Measurements from ENCODE around the gene LMAN1L. TPM values are rescaled to one million over a fixed set of nuclear protein-coding genes. Genes with fewer than 3 reads are reported as not detected.
A peak's percentile ranks its signal among the peaks of the same experiment; 100 is the strongest.

Gene LMAN1L
- total RNA-seq, 1 donor from 2014 or later: 2.2 TPM

DNA sequence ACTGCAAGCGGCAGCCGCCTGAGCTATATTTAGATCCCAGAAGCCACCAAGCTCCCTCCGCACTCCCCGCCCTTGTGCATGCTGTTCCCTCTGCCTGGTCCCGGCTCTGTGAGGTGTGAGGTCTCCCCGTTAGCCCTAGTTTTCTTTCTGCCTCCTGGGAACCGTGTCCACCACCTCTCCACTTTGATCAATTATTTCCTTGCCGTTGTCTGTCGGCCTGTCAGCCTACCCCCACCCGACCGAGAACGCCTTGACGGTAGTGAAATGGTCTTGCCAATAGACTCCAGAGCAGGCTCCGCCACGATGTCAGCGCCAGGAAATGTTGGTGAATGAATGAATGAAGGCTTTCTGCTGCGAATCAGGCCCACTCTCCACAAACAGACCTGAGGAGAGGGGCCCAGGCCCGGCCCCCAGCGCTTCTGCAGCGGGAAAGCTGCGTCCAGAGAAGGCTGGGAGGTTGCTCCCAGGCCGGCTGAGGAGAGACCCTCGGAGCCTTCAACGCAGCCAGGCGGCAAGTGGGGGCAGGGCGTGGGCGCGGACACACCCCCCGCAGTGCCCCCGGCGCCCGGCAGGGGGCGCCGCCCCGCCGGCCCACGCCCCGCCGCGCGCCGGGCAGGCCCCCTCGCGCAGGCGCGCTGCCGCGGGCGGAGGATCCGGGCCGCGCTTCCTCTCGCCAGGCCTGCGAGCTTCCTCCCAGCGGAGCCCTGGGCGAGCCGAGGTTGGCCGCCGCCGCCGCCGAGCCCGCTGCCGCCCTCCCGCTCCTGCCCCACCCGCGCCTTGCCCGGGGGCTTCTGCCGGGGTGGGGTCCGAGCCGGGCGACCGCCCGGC is 31.0 kb upstream of the LMAN1L start, which contains the start of gene CSK:
TSS of gene CSK (plus strand) at position 650 of the 828 bp plus-strand sequence. CDS start 16,218 bp downstream, outside the sequence.
- Mint-ChIP-seq H3K27me3 (no peaks in the 10 kb centered on the region), H3K4me1 (peaks cover 81% of the 10 kb centered on the region), H3K36me3 (ENCODE audit: low read depth) (peaks cover 40% of the 10 kb centered on the region), H3K4me3 (peak within 1 kb of the TSS; percentile 94), H3K27ac (peak within 1 kb of the TSS; percentile 99), H3K9me3 (no peaks in the 10 kb centered on the region)
- ChIA-PET CTCF (interaction anchor here (1.0 to 18.7 kb wide), 4 partner anchors 10 to 120 kb away, joined by 3 to 1146 read pairs (median 68); no protein-coding TSS in a partner anchor), POLR2A (interaction anchor here (0.6 to 32.5 kb wide), 12 partner anchors 2 to 397 kb away, joined by 3 to 2569 read pairs (median 4); partner anchors contain the start of genes CLK3, CSK, EDC3 and ULK3)
- ATAC-seq (ENCODE audit: low read depth) (peak; percentile 42), DNase-seq (peak; percentile 90)
- intact Hi-C loops (cut with micrococcal nuclease): loop anchor here (1.0 to 5.0 kb wide), 3 partner anchors 10 to 789 kb away; partner anchors contain the start of genes PML and STOML1
- TF ChIP-seq CTCF (IDR thresholded peaks at IDR 0.05): no peak

DNA sequence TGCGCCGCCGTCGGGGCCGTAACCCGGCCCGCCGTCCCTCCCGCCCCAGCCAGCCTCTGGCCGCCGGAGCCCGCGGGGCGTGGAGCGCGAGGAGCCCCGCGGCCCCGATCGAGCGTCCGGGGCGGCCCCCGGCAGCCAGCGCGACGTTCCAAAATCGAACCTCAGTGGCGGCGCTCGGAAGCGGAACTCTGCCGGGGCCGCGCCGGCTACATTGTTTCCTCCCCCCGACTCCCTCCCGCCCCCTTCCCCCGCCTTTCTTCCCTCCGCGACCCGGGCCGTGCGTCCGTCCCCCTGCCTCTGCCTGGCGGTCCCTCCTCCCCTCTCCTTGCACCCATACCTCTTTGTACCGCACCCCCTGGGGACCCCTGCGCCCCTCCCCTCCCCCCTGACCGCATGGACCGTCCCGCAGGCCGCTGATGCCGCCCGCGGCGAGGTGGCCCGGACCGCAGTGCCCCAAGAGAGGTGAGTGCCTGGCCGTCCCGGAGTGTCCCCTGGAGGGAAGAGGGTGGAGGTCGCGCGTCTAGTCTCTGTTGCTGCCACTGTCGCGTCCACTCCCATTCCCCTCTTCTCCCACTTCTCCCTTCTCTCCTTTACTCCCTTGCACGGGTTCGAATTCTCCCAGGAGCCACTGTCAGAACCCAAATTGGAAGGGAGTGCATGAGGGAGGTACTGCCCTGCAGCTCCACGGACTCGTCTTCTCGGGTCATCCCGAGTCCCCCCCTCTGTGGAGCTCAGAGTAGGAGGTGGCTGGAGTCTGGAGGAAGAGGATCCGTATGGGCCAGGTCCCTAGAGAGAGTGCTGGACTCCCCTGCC is 30.2 kb upstream of the LMAN1L start:
- Mint-ChIP-seq H3K4me3 (peak overlapping the region; percentile 94), H3K36me3 (ENCODE audit: low read depth) (peaks cover 44% of the 10 kb centered on the region), H3K4me1 (peaks cover 81% of the 10 kb centered on the region), H3K27me3 (no peaks in the 10 kb centered on the region), H3K27ac (peak overlapping the region; percentile 99), H3K9me3 (no peaks in the 10 kb centered on the region)
- intact Hi-C loops (cut with micrococcal nuclease): loop anchor here (5.0 kb wide), 1 partner anchor 790 kb away; the partner anchor contains the start of genes PML and STOML1
- DNase-seq (no peak), ATAC-seq (ENCODE audit: low read depth) (peak; percentile 11)
- TF ChIP-seq CTCF (IDR thresholded peaks at IDR 0.05): no peak
- POLR2A ChIA-PET: interaction anchor here (1.3 to 32.5 kb wide), 7 partner anchors 3 to 379 kb away, joined by 4 to 2569 read pairs (median 6); partner anchors contain the start of genes CLK3, CSK and RPP25
- CTCF ChIA-PET: interaction anchor here (1.0 to 18.7 kb wide), 4 partner anchors 11 to 39 kb away, joined by 3 to 1146 read pairs (median 68); no protein-coding TSS in a partner anchor

DNA sequence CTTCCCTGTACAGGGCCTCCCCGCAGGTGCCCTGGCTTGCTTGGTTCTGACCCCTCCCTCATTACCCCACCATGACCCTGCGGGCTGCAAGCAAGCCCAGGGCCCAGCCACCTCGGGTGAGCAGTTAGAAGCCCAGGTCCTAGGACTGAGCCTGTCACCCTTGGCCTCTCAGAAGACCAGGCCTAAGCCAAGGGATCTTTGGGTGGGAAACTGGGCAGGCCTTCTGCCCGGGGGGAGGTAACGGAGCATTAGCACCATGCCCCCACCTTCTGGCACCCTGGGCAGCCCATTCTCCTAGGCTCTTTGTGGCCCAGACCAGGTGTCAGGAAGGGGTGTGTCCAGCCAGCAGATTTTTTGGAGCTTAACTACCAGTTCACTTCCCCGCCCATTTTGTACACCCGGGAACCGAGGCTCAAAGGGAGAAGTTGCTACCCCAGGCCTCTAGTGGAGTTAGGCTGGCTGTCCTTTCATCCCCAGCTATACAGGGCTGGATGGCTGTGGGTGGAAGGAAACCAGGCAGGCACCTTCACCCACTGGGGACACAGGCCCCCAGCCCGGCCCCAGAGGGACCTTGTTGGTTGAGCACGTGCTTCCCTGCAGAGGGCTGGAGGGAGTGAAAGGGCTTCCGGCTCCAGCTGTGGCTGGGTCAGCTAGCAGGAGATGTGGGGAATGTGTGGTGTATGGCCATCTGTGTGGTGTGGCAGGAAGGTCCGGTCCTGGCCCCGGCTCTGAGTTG is 29.4 kb upstream of the LMAN1L start:
- H3K27ac Mint-ChIP-seq: peak overlapping the region; percentile 99
- CTCF ChIA-PET: interaction anchor here (1.0 to 18.7 kb wide), 6 partner anchors 11 to 117 kb away, joined by 3 to 1146 read pairs (median 3); partner anchors contain the start of gene ULK3
- POLR2A ChIA-PET: interaction anchor here (0.8 to 32.5 kb wide), 11 partner anchors 4 to 386 kb away, joined by 3 to 2569 read pairs (median 5); partner anchors contain the start of genes CLK3, CSK, FAM219B and RPP25
- no peaks in the 10 kb centered on the region for H3K27me3 Mint-ChIP-seq
- H3K36me3 Mint-ChIP-seq (ENCODE audit: low read depth): peaks cover 50% of the 10 kb centered on the region
- H3K4me3 Mint-ChIP-seq: peak overlapping the region; percentile 94
- no peaks in the 10 kb centered on the region for H3K9me3 Mint-ChIP-seq
- intact Hi-C loops (cut with micrococcal nuclease): loop anchor here (5.0 kb wide), 1 partner anchor 791 kb away; the partner anchor contains the start of genes PML and STOML1
- ATAC-seq (ENCODE audit: low read depth): peak; percentile 2
- TF ChIP-seq CTCF (IDR thresholded peaks at IDR 0.05): no peak
- DNase-seq: peak; percentile 61
- peaks cover 81% of the 10 kb centered on the region for H3K4me1 Mint-ChIP-seq

- Mint-ChIP-seq H3K4me1 (peaks cover 81% of the 10 kb centered on the region), H3K36me3 (ENCODE audit: low read depth) (peaks cover 54% of the 10 kb centered on the region), H3K4me3 (peak overlapping the region; percentile 94), H3K9me3 (no peaks in the 10 kb centered on the region), H3K27me3 (no peaks in the 10 kb centered on the region), H3K27ac (peak overlapping the region; percentile 99)
- TF ChIP-seq CTCF (IDR thresholded peaks at IDR 0.05): no peak
- no peak for ATAC-seq (ENCODE audit: low read depth)
- CTCF ChIA-PET: interaction anchor here (0.9 to 18.7 kb wide), 8 partner anchors 12 to 117 kb away, joined by 3 to 1146 read pairs (median 3); partner anchors contain the start of gene ULK3
- intact Hi-C loops (cut with micrococcal nuclease): loop anchor here (5.0 kb wide), 1 partner anchor 791 kb away; the partner anchor contains the start of genes PML and STOML1
- POLR2A ChIA-PET: interaction anchor here (0.8 to 32.5 kb wide), 11 partner anchors 4 to 399 kb away, joined by 3 to 2569 read pairs (median 5); partner anchors contain the start of genes CLK3, CSK, FAM219B and RPP25
- DNase-seq: no peak
Observed at GRCh38 chr15:74783808-74784175, 28.8 kb upstream of the LMAN1L start.

All from activated B cell treated with CpG ODN at 0.5 μM for 24 hours (primary cell).